Muscle of arm (tissue), 12 donors: ENCODE measurements around the gene MBP. TPM values are rescaled to one million over a fixed set of nuclear protein-coding genes. Genes with fewer than 3 reads are reported as not detected.
"Not testable (repeated sequence)": the region's sequence is repeated elsewhere in the genome, so short reads cannot be mapped to it uniquely, and the experiment has no call there.

ENCODE experiments used
- DNase-seq: peaks from one replicate; pipeline ENCODE4 v3.0.0-alpha.2; 2013
- polyA plus RNA-seq, 12 donors: library from polyadenylated mRNA; unstranded; fragments of 120-200 nt; gene quantifications; one replicate each; pipeline ENCODE4 v1.2.1, GENCODE V29; 2013; ENCODE audit not compliant: insufficient read length in 12 of 12

The MBP gene
- polyA plus RNA-seq, 12 donors = 9.7 to 30.7 (median 17.5) TPM; not detected in 1

- no peak for DNase-seq
These were observed 100.9 kb downstream of the MBP start for GRCh38 chr18:77031662-77032061.

- DNase-seq = no peak
These were observed 102.4 kb downstream of the MBP start for GRCh38 chr18:77030201-77030600.

- DNase-seq = no peak
These were observed 106.7 kb downstream of the MBP start for GRCh38 chr18:77025831-77026363.

GRCh38 chr18:77025123-77025522 lies 107.5 kb downstream of the MBP start:
- DNase-seq = no peak

GRCh38 chr18:77024476-77024875 lies 108.1 kb downstream of the MBP start:
- DNase-seq = no peak

GRCh38 chr18:77023102-77023782 lies 109.3 kb downstream of the MBP start:
- DNase-seq = no peak

GRCh38 chr18:77022556-77022955 lies 110.0 kb downstream of the MBP start:
- no peak for DNase-seq

GRCh38 chr18:77022116-77022515 lies 110.5 kb downstream of the MBP start:
- no peak for DNase-seq

GRCh38 chr18:77021478-77021877 lies 111.1 kb downstream of the MBP start:
- not testable (repeated sequence) for DNase-seq

- DNase-seq = no peak
These were observed 111.5 kb downstream of the MBP start for GRCh38 chr18:77021075-77021474.

- no peak for DNase-seq
These were observed 112.0 kb downstream of the MBP start for GRCh38 chr18:77020561-77020960.

- no peak for DNase-seq
These were observed 112.9 kb downstream of the MBP start for GRCh38 chr18:77019641-77020040.

- DNase-seq = not testable (repeated sequence)
These were observed 113.9 kb downstream of the MBP start for GRCh38 chr18:77018650-77019049.

GRCh38 chr18:77017355-77017754 lies 115.2 kb downstream of the MBP start:
- DNase-seq = no peak

GRCh38 chr18:77016936-77017335 lies 115.6 kb downstream of the MBP start:
- DNase-seq = no peak

GRCh38 chr18:77015771-77016710 lies 116.5 kb downstream of the MBP start:
- DNase-seq = no peak

GRCh38 chr18:77015169-77015568 lies 117.4 kb downstream of the MBP start:
- DNase-seq = no peak

GRCh38 chr18:77014538-77014937 lies 118.0 kb downstream of the MBP start:
- DNase-seq = no peak

- DNase-seq = no peak
These were observed 118.6 kb downstream of the MBP start for GRCh38 chr18:77013811-77014521.

GRCh38 chr18:77012806-77013541 lies 119.6 kb downstream of the MBP start:
- DNase-seq = no peak

- no peak for DNase-seq
These were observed 120.5 kb downstream of the MBP start for GRCh38 chr18:77012120-77012519.
